Panc1 (cell line): Measurements from ENCODE around the gene SMC4.

Experiments used
- POLR2AphosphoS5 ChIP-seq: IDR thresholded peaks from 2 replicates; pipeline ENCODE4 v1.6.1; 2012; ENCODE audit warnings: mild to moderate bottlenecking, low read depth, low read length, moderate library complexity
- TF ChIP-seq, protein P1 (sequence below): fragments of 450-650 bp; IDR thresholded peaks from 2 replicates; pipeline ENCODE4 v1.5.1; 2017; ENCODE audit warnings: mild to moderate bottlenecking

GRCh38 chr3:160454995-160455394, 55.5 kb downstream of the SMC4 start:
- TF ChIP-seq, protein P1, sequence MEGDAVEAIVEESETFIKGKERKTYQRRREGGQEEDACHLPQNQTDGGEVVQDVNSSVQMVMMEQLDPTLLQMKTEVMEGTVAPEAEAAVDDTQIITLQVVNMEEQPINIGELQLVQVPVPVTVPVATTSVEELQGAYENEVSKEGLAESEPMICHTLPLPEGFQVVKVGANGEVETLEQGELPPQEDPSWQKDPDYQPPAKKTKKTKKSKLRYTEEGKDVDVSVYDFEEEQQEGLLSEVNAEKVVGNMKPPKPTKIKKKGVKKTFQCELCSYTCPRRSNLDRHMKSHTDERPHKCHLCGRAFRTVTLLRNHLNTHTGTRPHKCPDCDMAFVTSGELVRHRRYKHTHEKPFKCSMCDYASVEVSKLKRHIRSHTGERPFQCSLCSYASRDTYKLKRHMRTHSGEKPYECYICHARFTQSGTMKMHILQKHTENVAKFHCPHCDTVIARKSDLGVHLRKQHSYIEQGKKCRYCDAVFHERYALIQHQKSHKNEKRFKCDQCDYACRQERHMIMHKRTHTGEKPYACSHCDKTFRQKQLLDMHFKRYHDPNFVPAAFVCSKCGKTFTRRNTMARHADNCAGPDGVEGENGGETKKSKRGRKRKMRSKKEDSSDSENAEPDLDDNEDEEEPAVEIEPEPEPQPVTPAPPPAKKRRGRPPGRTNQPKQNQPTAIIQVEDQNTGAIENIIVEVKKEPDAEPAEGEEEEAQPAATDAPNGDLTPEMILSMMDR, result no peak
- no peak for TF ChIP-seq POLR2AphosphoS5
